IMR-90 (cell line): ENCODE measurements around the gene TMPRSS3. TPM values are rescaled to one million over a fixed set of nuclear protein-coding genes. Genes with fewer than 3 reads are reported as not detected.
A peak's percentile ranks its signal among the peaks of the same experiment; 100 is the strongest.

Source experiments
- ATAC-seq: fragments of 200-7000 bp; cut with Tn5 transposase; 2 replicates; pipeline ENCODE4 v1.9.1; 2020; ENCODE audit warnings: low read depth, mild to moderate bottlenecking, moderate library complexity
- BruUV-seq: library from RNA; stranded (reverse); fragments of 400-500 nt; replicated peaks from 2 replicates; lab custom pipeline; 2021; lab: Mats Ljungman, UMichigan
- CTCF ChIA-PET: fragments of 300-600 bp; formaldehyde crosslinking; extraction: SDS; loops from one replicate; lab custom pipeline; 2021; ENCODE audit warnings: antibody characterized with exemption; lab: Yijun Ruan, JAX
- POLR2A ChIA-PET: fragments of 300-600 bp; sonication (Branson Sonifier 250); formaldehyde crosslinking; loops from one replicate; lab custom pipeline; 2022; ENCODE audit warnings: antibody characterized with exemption; ENCODE audit not compliant: unreplicated experiment; lab: Charles Lee
- DNase-seq: peaks from one replicate; pipeline ENCODE4 v3.0.0; 2013
- H2AFZ ChIP-seq: replicated peaks from 2 replicates; pipeline ENCODE3; 2013; ENCODE audit warnings: low read length, mild to moderate bottlenecking; ENCODE audit not compliant: poor library complexity
- H2AK5ac ChIP-seq: 2 replicates; pipeline ENCODE4 v1.6.1; 2013; ENCODE audit warnings: low read depth, low read length, inconsistent platforms
- H2AK9ac ChIP-seq: replicated peaks from 2 replicates; pipeline ENCODE3; 2013; ENCODE audit warnings: mild to moderate bottlenecking, low read depth, low read length, moderate library complexity; ENCODE audit not compliant: poor library complexity
- H2BK120ac ChIP-seq: 2 replicates; pipeline ENCODE4 v1.6.1; 2013; ENCODE audit warnings: low read depth, low read length, inconsistent platforms
- H2BK15ac ChIP-seq: 3 replicates; pipeline ENCODE4 v1.6.1; 2013; ENCODE audit warnings: low read depth, low read length, inconsistent platforms
- H2BK20ac ChIP-seq: 2 replicates; pipeline ENCODE4 v1.6.1; 2013; ENCODE audit warnings: low read depth, mild to moderate bottlenecking, inconsistent platforms, low read length, moderate library complexity
- H2BK5ac ChIP-seq: 2 replicates; pipeline ENCODE4 v1.6.1; 2013; ENCODE audit warnings: mild to moderate bottlenecking, low read depth, low read length, inconsistent platforms; ENCODE audit not compliant: poor library complexity, severe bottlenecking
- H3K14ac ChIP-seq: replicated peaks from 2 replicates; pipeline ENCODE4 v1.6.1; 2013; ENCODE audit warnings: low read depth, low read length, inconsistent platforms
- H3K18ac ChIP-seq: 2 replicates; pipeline ENCODE4 v1.6.1; 2013; ENCODE audit warnings: low read depth, low read length, control low read depth
- H3K23ac ChIP-seq: 2 replicates; pipeline ENCODE4 v1.6.1; 2013; ENCODE audit warnings: low read depth, low read length, inconsistent platforms
- H3K27ac ChIP-seq: 2 replicates; pipeline ENCODE4 v1.5.1; 2013; ENCODE audit warnings: mild to moderate bottlenecking, control low read depth, low read length; ENCODE audit not compliant: insufficient read depth
- H3K27me3 ChIP-seq: 2 replicates; pipeline ENCODE4 v1.6.1; 2013; ENCODE audit warnings: low read length; ENCODE audit not compliant: control insufficient read depth, insufficient read depth
- H3K36me3 ChIP-seq: 2 replicates; pipeline ENCODE4 v1.6.1; 2013; ENCODE audit warnings: low read length, mixed read lengths; ENCODE audit not compliant: control insufficient read depth, insufficient read depth
- H3K4ac ChIP-seq: 2 replicates; pipeline ENCODE4 v1.6.1; 2013; ENCODE audit warnings: low read depth, low read length, inconsistent platforms
- H3K4me1 ChIP-seq: 2 replicates; pipeline ENCODE4 v1.6.1; 2013; ENCODE audit warnings: low read length, mixed read lengths; ENCODE audit not compliant: control insufficient read depth, insufficient read depth
- H3K4me2 ChIP-seq: 2 replicates; pipeline ENCODE4 v1.6.1; 2013; ENCODE audit warnings: low read depth, mild to moderate bottlenecking, control low read depth, low read length, moderate library complexity
- H3K4me3 ChIP-seq: 2 replicates; pipeline ENCODE4 v1.5.1; 2013; ENCODE audit warnings: low read depth, mild to moderate bottlenecking, control low read depth, low read length, moderate library complexity; ENCODE audit not compliant: insufficient read depth
- H3K56ac ChIP-seq: 2 replicates; pipeline ENCODE4 v1.6.1; 2013; ENCODE audit warnings: low read length, inconsistent platforms; ENCODE audit not compliant: insufficient read depth; ENCODE audit errors: extremely low read depth
- H3K79me1 ChIP-seq, 2 experiments: 2 replicates each; pipeline ENCODE4 v1.6.1; 2013; ENCODE audit warnings: low read length in 2 of 2, inconsistent platforms in 1 of 2, low read depth in 1 of 2
- H3K9ac ChIP-seq: 2 replicates; pipeline ENCODE4 v1.6.1; 2013; ENCODE audit warnings: low read depth, low read length, control low read depth
- H3K9me1 ChIP-seq: 2 replicates; pipeline ENCODE4 v1.6.1; 2013; ENCODE audit warnings: low read length, inconsistent platforms; ENCODE audit not compliant: insufficient read depth
- H3K9me3 ChIP-seq: 2 replicates; pipeline ENCODE4 v1.6.1; 2013; ENCODE audit warnings: low read length; ENCODE audit not compliant: control insufficient read depth, insufficient read depth
- H4K20me1 ChIP-seq: 2 replicates; pipeline ENCODE4 v1.6.1; 2013; ENCODE audit warnings: low read length, inconsistent platforms; ENCODE audit not compliant: insufficient read depth
- H4K5ac ChIP-seq: 2 replicates; pipeline ENCODE4 v1.6.1; 2013; ENCODE audit warnings: mild to moderate bottlenecking, low read depth, low read length, control low read depth
- H4K8ac ChIP-seq, 2 experiments: 2 replicates each; pipeline ENCODE4 v1.6.1; 2013; ENCODE audit warnings: low read depth in 2 of 2, low read length in 2 of 2, control low read depth in 1 of 2, inconsistent platforms in 1 of 2
- H4K91ac ChIP-seq: 2 replicates; pipeline ENCODE4 v1.6.1; 2013; ENCODE audit warnings: low read depth, low read length, inconsistent platforms; ENCODE audit not compliant: insufficient read depth
- BHLHE40 ChIP-seq: fragments of 150-350 bp; IDR thresholded peaks from 2 replicates; pipeline ENCODE4 v1.6.1; 2016; ENCODE audit warnings: mild to moderate bottlenecking, low read depth, low read length
- CEBPB ChIP-seq: IDR thresholded peaks from 2 replicates; pipeline ENCODE4 v1.6.1; 2012; ENCODE audit warnings: low read depth, low read length, improper control_type of control experiment
- FOS ChIP-seq: fragments of 150-350 bp; IDR thresholded peaks from 2 replicates; pipeline ENCODE4 v1.6.1; 2016; ENCODE audit warnings: low read depth, low read length
- MAFK ChIP-seq: IDR thresholded peaks from 2 replicates; pipeline ENCODE4 v1.6.1; 2012; ENCODE audit warnings: low read depth, low read length, improper control_type of control experiment
- MXI1 ChIP-seq: IDR thresholded peaks from 2 replicates; pipeline ENCODE4 v1.6.1; 2012; ENCODE audit warnings: low read depth, mild to moderate bottlenecking, low read length, moderate library complexity, borderline replicate concordance
- POLR2A ChIP-seq: IDR thresholded peaks from 2 replicates; pipeline ENCODE4 v1.6.1; 2012; ENCODE audit warnings: mild to moderate bottlenecking, low read depth, low read length
- RCOR1 ChIP-seq: IDR thresholded peaks from 2 replicates; pipeline ENCODE4 v1.6.1; 2012; ENCODE audit warnings: mild to moderate bottlenecking, low read length, improper control_type of control experiment; ENCODE audit not compliant: insufficient replicate concordance
- WGBS, 2 experiments: methylation state at CpG; one replicate each; pipeline versions ENCODE4 v1.1.5 to v1.1.7; 2013; ENCODE audit warnings: missing lambda C conversion rate in 2 of 2; ENCODE audit not compliant: insufficient read length in 1 of 2; ENCODE audit errors: extremely low coverage in 2 of 2; 5-methylcytosine and 5-hydroxymethylcytosine counted together
- dilution Hi-C: fragments of 300-500 bp; cut with HindIII; formaldehyde crosslinking; loops from one replicate; pipeline ENCODE4 v1.14.3; 2018; ENCODE audit warnings: low sequenced_read_pairs; ENCODE audit not compliant: unreplicated experiment
- in situ Hi-C: fragments of 300-500 bp; cut with MboI; formaldehyde crosslinking; loops from 3 replicates; pipeline ENCODE4 v1.14.3; 2019; ENCODE audit warnings: low sequenced_read_pairs, inconsistent platforms, mixed read lengths
- intact Hi-C: fragments of 100-400 bp; cut with micrococcal nuclease; formaldehyde crosslinking; loops from 2 replicates; pipeline ENCODE4 v1.10.0; 2022
- polyA plus RNA-seq, 3 experiments: library from polyadenylated mRNA; depleted of rRNA; stranded (reverse); fragments of >200 nt; gene quantifications; 2 replicates each; pipeline ENCODE4 v1.2.3, GENCODE V29; 2012; ENCODE audit warnings: low replicate concordance in 1 of 3
- total RNA-seq: library from RNA; depleted of rRNA; stranded (reverse); fragments of >200 nt; gene quantifications from 2 replicates; pipeline ENCODE4 v1.2.3, GENCODE V29; 2012
- TF ChIP-seq, protein P1 (sequence below): fragments of 150-350 bp; IDR thresholded peaks from 2 replicates; pipeline ENCODE4 v1.6.1; 2017; ENCODE audit warnings: mild to moderate bottlenecking, antibody characterized with exemption, low read length, low read depth

The TMPRSS3 gene
- total and polyA plus RNA-seq, 2 of the 4 experiments (the other 2 are of a cell fraction) = not detected

- POLR2A ChIA-PET = no interaction called here
- Histone ChIP-seq H3K56ac (no peak overlapping the region), H2BK120ac (no peak overlapping the region), H2AK5ac (no peak overlapping the region), H4K8ac (no peak overlapping the region), H3K36me3 (no peaks in the 10 kb centered on the region), H3K14ac (no peak overlapping the region), H2AFZ (no peak overlapping the region), H3K4me2 (no peak overlapping the region), H3K9ac (no peak overlapping the region), H3K4me3 (no peak overlapping the region), H4K20me1 (no peaks in the 10 kb centered on the region), H3K4me1 (no peaks in the 10 kb centered on the region), H3K23ac (no peak overlapping the region), H3K18ac (no peak overlapping the region), H2BK5ac (no peak overlapping the region), H3K9me3 (no peaks in the 10 kb centered on the region; the same call in 1 of the 2 replicates), H2BK15ac (no peak overlapping the region), H4K91ac (no peak overlapping the region), H2BK20ac (no peak overlapping the region), H3K27me3 (no peaks in the 10 kb centered on the region; the same call in 1 of the 2 replicates), H2AK9ac (no peak overlapping the region), H3K4ac (no peak overlapping the region), H3K27ac (no peak overlapping the region), H3K79me1 (no peaks in the 10 kb centered on the region), H4K5ac (no peak overlapping the region), H3K9me1 (no peaks in the 10 kb centered on the region)
- DNase-seq (peak; percentile 2), ATAC-seq (peak; percentile 37; the same call in 1 of the 2 replicates)
- intact Hi-C loops (no loop called here), dilution Hi-C loops (no loop called here), in situ Hi-C loops (no loop called here)
- CTCF ChIA-PET = no interaction called here
- 20% methylated on average over 2 of the region's 8 CpGs; no CpG with 5 or more reads in 1 of the 2 experiments for WGBS, 2 experiments
- BruUV-seq = no TSS peak
- TF ChIP-seq MAFK = no peak
- TF ChIP-seq, protein P1, sequence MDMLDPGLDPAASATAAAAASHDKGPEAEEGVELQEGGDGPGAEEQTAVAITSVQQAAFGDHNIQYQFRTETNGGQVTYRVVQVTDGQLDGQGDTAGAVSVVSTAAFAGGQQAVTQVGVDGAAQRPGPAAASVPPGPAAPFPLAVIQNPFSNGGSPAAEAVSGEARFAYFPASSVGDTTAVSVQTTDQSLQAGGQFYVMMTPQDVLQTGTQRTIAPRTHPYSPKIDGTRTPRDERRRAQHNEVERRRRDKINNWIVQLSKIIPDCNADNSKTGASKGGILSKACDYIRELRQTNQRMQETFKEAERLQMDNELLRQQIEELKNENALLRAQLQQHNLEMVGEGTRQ = no peak
- no peak for TF ChIP-seq POLR2A
- no peak for TF ChIP-seq BHLHE40
- TF ChIP-seq FOS = no peak
- TF ChIP-seq MXI1 = no peak
- TF ChIP-seq CEBPB = no peak
- no peak for TF ChIP-seq RCOR1
These were observed 41.9 kb upstream of the TMPRSS3 start for GRCh38 chr21:42437786-42438185.
